ENCODE measurements around the gene GTF3A. TPM values are rescaled to one million over a fixed set of nuclear protein-coding genes. Genes with fewer than 3 reads are reported as not detected.
A peak's percentile ranks its signal among the peaks of the same experiment; 100 is the strongest.

GTF3A gene
- total and polyA plus RNA-seq, 9 of the 15 experiments (the other 6 are each of a cell fraction or from before 2014, with no cell fraction given): 47.5 to 303 (median 174) TPM

DNA sequence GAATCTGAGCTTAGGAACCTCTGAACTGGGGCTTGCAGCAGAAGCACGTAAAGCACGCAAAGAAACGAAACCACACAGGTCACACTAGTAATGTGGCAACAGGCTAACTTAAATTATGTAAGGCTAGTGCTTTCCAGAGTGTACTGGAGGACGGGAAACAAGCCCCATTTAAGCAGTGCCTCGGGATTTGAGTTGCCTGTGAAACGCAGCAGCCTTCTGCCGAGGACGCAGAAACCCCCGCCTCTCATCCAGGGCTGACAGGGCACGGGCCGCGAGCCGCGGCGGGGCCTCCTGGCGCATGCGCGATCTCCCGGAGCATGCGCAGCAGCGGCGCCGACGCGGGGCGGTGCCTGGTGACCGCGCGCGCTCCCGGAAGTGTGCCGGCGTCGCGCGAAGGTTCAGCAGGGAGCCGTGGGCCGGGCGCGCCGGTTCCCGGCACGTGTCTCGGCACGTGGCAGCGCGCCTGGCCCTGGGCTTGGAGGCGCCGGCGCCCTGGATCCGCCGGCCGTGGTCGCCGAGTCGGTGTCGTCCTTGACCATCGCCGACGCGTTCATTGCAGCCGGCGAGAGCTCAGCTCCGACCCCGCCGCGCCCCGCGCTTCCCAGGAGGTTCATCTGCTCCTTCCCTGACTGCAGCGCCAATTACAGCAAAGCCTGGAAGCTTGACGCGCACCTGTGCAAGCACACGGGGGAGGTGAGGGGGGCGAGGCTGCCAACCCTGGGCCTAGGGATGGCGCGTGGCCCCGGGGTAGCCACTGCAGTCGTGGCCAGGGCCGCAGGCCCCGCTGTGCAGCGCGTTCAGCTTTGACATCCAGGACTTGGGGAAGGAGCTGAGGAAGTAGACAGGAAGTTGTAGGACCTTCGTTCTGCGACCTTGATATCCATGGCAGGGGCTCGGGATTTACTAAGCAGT, at the start of gene GTF3A (continued):
- TF ChIP-seq, protein P1, sequence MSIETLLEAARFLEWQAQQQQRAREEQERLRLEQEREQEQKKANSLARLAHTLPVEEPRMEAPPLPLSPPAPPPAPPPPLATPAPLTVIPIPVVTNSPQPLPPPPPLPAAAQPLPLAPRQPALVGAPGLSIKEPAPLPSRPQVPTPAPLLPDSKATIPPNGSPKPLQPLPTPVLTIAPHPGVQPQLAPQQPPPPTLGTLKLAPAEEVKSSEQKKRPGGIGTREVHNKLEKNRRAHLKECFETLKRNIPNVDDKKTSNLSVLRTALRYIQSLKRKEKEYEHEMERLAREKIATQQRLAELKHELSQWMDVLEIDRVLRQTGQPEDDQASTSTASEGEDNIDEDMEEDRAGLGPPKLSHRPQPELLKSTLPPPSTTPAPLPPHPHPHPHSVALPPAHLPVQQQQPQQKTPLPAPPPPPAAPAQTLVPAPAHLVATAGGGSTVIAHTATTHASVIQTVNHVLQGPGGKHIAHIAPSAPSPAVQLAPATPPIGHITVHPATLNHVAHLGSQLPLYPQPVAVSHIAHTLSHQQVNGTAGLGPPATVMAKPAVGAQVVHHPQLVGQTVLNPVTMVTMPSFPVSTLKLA (conservative IDR thresholded peaks at IDR 0.05): peak; percentile 89 to 97
- peak; percentile 75 for TF ChIP-seq RBBP5 (IDR thresholded peaks at IDR 0.05; ENCODE audit: borderline replicate concordance, insufficient read depth, low read length, poor library complexity, severe bottlenecking)
- TF ChIP-seq HDAC8 (tag; IDR thresholded peaks at IDR 0.05): no peak
- TF ChIP-seq, protein P2, sequence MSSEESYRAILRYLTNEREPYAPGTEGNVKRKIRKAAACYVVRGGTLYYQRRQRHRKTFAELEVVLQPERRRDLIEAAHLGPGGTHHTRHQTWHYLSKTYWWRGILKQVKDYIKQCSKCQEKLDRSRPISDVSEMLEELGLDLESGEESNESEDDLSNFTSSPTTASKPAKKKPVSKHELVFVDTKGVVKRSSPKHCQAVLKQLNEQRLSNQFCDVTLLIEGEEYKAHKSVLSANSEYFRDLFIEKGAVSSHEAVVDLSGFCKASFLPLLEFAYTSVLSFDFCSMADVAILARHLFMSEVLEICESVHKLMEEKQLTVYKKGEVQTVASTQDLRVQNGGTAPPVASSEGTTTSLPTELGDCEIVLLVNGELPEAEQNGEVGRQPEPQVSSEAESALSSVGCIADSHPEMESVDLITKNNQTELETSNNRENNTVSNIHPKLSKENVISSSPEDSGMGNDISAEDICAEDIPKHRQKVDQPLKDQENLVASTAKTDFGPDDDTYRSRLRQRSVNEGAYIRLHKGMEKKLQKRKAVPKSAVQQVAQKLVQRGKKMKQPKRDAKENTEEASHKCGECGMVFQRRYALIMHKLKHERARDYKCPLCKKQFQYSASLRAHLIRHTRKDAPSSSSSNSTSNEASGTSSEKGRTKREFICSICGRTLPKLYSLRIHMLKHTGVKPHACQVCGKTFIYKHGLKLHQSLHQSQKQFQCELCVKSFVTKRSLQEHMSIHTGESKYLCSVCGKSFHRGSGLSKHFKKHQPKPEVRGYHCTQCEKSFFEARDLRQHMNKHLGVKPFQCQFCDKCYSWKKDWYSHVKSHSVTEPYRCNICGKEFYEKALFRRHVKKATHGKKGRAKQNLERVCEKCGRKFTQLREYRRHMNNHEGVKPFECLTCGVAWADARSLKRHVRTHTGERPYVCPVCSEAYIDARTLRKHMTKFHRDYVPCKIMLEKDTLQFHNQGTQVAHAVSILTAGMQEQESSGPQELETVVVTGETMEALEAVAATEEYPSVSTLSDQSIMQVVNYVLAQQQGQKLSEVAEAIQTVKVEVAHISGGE (CRISPR knock-in tag; IDR thresholded peaks at IDR 0.05): peak in 2 of 3 experiments; percentile 13 to 44; a peak in 4 of 6 replicates
- peak; percentile 73 for TF ChIP-seq ZFX (CRISPR knock-in tag; IDR thresholded peaks at IDR 0.05)
- no peak for TF ChIP-seq BRCA1 (IDR thresholded peaks at IDR 0.05)
- no peak for TF ChIP-seq BRCA1 (CRISPR knock-in tag; IDR thresholded peaks at IDR 0.05)
- peak; percentile 37 for TF ChIP-seq HMGN3 (IDR thresholded peaks at IDR 0.05; ENCODE audit: borderline replicate concordance, extremely low read depth, insufficient read length, low read depth, low read length)
- no peak for TF ChIP-seq NCOR1 (IDR thresholded peaks at IDR 0.05)
- TF ChIP-seq SREBF1 (IDR thresholded peaks at IDR 0.05; ENCODE audit: borderline replicate concordance, low read depth, low read length): no peak
- TF ChIP-seq, protein P3, sequence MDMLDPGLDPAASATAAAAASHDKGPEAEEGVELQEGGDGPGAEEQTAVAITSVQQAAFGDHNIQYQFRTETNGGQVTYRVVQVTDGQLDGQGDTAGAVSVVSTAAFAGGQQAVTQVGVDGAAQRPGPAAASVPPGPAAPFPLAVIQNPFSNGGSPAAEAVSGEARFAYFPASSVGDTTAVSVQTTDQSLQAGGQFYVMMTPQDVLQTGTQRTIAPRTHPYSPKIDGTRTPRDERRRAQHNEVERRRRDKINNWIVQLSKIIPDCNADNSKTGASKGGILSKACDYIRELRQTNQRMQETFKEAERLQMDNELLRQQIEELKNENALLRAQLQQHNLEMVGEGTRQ (CRISPR knock-in tag; IDR thresholded peaks at IDR 0.05): peak; percentile 54
- TF ChIP-seq MAZ (CRISPR knock-in tag; conservative IDR thresholded peaks at IDR 0.05 in 1 of 2, IDR thresholded peaks at IDR 0.05 in 1 of 2): peak; percentile 31 to 66; a peak in 3 of 4 replicates
- no peak for TF ChIP-seq STAG1 (CRISPR knock-in tag; IDR thresholded peaks at IDR 0.05; ENCODE audit: borderline replicate concordance)
- peak; percentile 81; the same call in 1 of the 2 replicates for TF ChIP-seq PHF8 (IDR thresholded peaks at IDR 0.05; ENCODE audit: borderline replicate concordance, low read length)
- TF ChIP-seq, protein P4, sequence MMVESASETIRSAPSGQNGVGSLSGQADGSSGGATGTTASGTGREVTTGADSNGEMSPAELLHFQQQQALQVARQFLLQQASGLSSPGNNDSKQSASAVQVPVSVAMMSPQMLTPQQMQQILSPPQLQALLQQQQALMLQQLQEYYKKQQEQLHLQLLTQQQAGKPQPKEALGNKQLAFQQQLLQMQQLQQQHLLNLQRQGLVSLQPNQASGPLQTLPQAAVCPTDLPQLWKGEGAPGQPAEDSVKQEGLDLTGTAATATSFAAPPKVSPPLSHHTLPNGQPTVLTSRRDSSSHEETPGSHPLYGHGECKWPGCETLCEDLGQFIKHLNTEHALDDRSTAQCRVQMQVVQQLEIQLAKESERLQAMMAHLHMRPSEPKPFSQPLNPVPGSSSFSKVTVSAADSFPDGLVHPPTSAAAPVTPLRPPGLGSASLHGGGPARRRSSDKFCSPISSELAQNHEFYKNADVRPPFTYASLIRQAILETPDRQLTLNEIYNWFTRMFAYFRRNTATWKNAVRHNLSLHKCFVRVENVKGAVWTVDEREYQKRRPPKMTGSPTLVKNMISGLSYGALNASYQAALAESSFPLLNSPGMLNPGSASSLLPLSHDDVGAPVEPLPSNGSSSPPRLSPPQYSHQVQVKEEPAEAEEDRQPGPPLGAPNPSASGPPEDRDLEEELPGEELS (CRISPR knock-in tag; IDR thresholded peaks at IDR 0.05; ENCODE audit: borderline replicate concordance): no peak
- TF ChIP-seq SIN3A (IDR thresholded peaks at IDR 0.05; ENCODE audit: borderline replicate concordance in 2 of 2, control insufficient read depth in 1 of 2, low read depth in 2 of 2, low read length in 2 of 2): peak in 1 of 2 experiments; percentile 90; a peak in 1 of 4 replicates

Measured in K562 (cell line).